Inferior parietal cortex (tissue), 1 donor: ENCODE measurements around the gene FKBP1C.
"Not testable (repeated sequence)": the region's sequence is repeated elsewhere in the genome, so short reads cannot be mapped to it uniquely, and the experiment has no call there.

Experiments
- DNase-seq: peaks from one replicate; pipeline ENCODE4 v3.0.0-alpha.2; 2016; ENCODE audit errors: extremely low spot score

FKBP1C gene

DNA sequence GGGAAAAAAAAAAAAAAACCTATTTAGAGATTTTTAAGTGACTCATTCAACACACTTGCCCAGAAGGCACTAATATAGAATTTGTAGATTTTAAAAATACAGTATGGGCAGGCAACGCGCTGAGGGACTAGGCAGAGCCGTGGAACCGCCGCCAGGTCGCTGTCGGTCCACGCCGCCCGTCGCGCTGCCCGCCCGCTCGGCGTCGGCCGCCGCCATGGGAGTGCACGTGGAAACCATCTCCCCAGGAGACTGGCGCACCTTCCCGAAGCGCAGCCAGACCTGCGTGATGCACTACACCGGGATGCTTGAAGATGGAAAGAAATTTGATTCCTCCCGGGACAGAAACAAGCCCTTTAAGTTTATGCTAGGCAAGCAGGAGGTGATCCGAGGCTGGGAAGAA lies at the start of gene FKBP1C:
FKBP1C (plus strand) TSS at position 127 of the 400 bp plus-strand sequence.
- DNase-seq: not testable (repeated sequence)

DNA sequence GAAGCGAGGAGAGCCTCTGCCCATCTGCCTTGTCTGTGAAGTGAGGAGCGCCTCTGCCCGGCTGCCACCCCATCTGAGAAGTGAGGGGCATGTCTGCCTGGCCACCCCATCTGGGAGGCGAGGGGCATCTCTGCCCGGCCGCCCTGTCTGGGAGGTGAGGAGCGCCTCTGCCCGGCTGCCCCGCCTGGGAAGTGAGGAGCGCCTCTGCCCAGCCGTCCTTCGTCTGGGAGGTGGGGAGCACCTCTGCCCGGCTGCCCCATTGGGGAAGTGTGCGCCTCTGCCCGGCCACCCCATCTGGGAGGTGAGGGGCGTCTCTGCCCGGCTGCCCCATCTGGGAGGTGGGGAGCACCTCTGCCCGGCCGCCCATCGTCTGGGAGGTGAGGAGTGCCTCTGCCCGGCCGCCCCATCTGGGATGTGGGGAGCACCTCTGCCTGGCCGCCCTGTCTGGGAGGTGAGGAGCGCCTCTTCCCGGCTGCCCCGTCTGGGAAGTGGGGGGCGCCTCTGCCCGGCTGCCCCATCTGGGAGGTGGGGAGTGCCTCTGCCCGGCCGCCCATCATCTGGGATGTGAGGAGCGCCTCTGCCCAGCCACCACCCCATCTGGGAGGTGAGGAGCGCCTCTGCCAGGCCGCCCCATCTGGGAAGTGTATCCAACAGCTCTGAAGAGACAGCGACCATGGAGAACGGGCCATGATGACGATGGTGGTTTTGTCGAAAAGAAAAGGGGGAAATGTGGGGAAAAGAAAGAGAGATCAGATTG lies 47.0 kb upstream of the FKBP1C start:
- not testable (repeated sequence) for DNase-seq

DNA sequence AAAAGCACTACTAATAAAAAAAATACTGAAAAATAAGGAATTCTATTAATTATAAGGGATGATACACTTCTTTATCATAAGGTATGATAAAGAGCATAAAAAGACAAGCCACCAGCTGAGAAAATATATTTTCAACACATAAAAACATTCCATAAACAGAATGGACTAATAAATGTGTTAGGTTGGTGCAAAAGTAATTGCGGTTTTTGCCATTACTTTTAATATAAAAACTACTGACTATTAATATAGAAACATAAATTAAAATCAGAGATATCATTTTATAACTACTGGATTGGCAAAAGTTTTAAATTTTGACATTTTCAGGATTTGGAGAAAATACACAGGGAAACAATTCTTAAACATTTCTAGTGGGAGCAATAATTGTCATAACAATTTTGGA lies 37.1 kb upstream of the FKBP1C start:
- DNase-seq: no peak

DNA sequence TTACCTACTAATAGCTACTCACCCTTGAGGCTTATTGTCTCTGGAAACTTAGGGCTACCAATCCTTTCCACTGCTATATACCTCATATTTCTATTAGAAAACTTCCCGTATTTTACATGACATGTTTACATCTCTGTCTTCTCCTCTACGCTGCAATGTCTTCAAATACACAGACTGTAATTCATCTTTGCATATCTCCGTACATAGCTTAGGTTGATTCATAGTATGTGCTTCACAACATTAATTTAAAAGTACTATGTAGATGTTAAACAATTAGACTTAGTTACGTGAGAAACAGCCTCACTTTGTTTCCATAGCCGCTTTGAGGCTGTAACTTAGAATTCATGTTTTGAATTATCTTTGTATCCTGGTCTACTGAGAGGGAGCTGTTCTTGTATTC lies 35.1 kb upstream of the FKBP1C start:
- DNase-seq: no peak

DNA sequence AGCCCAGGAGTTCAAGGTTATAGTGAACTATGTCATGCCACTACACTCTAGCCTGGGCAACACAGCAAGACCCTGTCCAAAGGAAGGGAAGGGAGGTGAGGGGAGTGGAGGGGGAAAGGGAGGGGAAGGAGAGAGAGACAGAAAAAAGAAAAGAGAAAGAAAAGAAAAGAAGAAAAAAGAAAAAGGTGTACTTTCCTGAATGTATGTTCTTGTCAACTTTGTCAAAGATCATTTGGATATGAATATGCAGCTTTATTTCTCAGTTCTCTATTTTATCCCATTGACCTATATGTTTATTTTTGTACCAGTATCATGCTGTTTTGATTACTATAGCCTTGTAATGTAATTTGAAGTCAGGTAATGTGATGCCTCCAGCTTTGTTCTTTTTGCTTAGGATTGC lies 30.9 kb upstream of the FKBP1C start:
- DNase-seq: no peak

- no peak for DNase-seq
Measured at GRCh38 chr6:63186970-63187369, 24.3 kb upstream of the FKBP1C start.

DNA sequence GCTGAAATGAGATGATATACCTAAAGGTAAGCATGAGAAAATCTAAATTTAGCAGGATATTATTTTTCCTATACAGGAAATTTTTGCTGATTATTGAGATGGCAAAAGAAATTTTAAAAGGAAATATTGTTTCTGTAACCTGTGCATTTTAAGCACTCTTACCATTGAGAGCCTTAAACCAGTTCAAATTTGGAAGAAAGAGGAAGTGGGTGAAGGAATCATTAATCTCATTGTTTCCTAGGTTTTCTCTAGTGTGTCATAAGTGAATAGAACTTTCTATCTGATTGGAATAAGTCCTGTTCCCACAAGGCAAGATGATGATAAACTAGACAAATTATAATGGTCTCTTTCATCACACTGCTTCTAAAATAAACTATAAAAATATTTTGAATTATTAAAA lies 22.4 kb upstream of the FKBP1C start:
- no peak for DNase-seq

DNA sequence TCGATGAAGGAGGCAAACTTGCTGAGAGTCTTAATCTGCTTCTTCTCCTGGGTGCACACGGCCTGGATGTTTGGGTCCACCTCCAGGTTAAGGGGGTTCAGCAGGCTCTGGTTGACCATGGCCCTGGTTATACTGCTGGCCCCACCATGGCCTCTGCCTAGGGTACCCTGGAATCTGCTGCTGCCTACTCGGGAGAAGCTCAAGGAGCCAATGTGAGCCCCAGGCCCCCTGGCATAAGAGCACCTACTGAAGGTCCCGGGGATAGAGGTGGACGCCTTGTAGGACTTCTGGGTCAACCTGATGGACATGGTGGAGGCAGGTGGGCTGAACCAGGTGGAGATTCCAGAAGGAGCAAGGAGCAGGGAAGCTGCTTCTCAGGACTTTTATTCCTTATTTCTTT lies 17.9 kb upstream of the FKBP1C start:
- no peak for DNase-seq

- DNase-seq: no peak
Measured at GRCh38 chr6:63197741-63198140, 13.5 kb upstream of the FKBP1C start.

DNA sequence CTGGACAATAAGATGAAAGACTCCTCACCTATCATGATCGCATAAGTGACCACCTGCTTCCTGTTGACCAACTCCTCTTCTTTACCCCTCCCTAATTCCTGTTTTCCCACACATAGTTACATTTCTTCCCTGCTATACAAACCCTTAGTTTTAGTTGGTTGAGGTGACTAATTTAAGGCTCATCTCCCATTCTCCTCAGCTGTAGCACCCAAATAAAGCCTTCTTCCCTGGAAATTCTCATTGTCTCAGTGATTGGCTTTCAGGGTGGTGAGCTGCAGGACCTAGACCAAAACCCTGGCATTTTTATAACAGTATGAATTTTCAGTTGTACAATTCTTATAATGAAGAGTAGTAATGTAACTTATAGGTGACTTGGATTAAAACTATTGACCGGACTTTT lies 2.1 kb downstream of the FKBP1C start:
- no peak for DNase-seq

- DNase-seq: no peak
Measured at GRCh38 chr6:63214816-63215215, 3.5 kb downstream of the FKBP1C start.

DNA sequence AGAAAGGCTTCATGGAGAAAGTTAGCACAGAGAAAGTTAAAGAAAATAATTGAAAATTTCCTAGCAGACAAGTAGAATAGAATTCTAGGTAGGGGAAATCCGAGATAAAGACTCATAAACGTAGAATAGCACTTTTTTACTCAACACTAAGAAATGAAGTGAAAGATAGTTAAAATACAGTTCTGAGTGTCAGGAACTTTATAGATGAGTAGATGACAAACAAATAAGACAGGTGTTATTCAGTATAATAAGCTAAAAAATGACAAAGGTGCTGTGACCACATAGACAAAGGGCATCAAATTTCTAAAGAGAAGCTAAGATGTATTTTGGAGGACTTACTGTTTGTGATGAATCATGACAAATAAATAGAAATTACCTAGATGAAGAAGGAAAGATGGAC lies 12.9 kb downstream of the FKBP1C start:
- DNase-seq: no peak

DNA sequence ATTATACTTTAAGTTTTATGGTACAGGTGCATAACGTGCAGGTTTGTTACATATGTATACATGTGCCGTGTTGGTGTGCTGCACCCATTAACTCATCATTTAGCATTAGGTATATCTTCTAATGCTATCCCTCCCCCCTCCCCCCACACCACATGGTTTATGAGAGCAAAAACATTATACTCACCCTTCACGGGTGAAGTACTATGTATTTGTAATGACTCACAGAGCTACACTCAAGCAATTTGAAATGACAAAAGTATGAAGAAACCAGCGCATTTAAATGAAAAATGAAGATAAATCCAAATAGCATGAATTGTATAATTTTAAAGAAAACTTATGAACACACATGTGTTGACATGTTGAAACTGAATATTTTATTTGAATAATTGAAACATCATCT lies 14.7 kb downstream of the FKBP1C start:
- DNase-seq: not testable (repeated sequence)

DNA sequence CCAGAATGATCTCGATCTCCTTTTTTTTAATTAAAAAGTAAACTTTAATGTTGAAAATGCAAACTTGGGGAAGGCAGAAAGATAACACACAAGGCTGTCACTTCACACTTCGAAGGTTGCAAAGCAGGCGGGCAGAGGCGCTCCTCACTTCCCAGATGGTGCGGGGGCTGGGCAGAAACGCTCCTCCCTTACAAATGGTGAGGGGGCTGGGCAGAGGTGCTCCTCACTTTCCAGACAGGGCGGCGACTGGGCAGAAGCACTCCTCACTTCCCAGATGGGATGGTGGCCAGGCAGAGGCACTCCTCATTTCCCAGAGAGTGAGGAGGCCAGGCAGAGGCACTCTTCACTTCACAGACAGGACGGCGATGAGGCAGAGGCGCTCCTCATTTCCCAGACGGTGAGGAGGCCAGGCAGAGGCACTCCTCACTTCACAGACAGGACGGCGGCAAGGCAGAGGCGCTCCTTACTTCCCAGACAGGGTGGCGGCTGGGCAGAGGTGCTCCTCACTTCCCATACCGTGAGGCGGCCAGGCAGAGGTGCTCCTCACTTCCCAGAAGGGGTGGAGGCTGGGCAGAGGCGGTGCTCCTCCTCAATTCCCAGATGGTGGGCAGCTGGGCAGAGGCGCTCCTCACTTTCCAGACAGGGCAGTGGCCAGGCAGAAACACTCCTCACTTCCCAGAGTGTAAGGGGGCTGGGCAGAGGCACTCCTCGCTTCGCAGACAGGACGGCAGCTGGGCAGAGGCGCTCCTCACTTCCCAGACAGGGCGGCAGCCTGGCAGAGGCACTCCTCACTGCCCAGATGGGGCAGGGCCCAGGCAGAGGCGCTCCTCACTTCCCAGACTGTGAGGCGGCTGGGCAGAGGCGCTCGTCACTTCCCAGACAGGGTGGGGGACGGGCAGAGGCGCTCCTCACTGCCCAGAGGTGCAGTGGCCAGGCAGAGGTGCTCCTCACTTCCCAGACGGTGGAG lies 16.9 kb downstream of the FKBP1C start:
- DNase-seq: not testable (repeated sequence)

DNA sequence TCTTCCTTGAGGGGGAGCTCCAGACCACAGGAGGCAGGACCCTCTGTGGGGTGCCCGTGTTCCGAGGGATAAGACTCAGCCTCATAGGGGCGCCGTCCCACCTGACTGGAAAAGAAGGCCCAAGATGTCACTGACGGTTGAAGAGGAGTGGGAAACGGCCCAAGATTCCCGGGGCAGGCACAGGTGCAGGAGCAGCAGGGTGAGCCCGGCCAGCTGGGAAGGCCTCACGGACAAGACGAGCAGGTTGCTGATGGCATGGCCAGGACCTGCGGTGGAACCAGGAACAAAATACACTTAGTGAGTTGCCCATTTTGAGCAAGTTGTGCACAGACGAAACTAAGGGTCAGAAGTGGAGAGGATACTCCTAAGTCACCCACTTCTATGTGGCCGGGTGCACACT lies 18.8 kb downstream of the FKBP1C start:
- DNase-seq: not testable (repeated sequence)

DNA sequence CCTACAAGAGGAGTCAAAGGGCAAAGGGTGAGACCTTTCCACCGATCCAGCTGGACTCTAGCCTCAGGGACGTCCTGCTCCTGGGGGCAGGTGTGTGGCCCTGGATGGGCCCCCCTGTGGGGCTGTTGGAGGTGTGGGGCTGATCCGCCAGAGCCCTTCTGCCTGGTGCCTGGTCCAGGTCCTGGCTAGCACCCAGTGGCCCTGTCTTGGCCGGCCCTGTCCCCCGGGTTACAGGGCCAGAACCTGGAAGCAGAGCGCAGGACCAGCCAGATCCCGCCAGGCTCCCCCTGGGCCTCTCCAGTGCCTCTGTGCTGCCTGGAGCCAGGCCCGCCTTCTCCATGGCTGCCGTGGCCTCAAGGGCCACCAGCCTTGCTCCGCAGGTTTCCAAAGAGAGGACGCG lies 19.2 kb downstream of the FKBP1C start:
- DNase-seq: not testable (repeated sequence)

DNA sequence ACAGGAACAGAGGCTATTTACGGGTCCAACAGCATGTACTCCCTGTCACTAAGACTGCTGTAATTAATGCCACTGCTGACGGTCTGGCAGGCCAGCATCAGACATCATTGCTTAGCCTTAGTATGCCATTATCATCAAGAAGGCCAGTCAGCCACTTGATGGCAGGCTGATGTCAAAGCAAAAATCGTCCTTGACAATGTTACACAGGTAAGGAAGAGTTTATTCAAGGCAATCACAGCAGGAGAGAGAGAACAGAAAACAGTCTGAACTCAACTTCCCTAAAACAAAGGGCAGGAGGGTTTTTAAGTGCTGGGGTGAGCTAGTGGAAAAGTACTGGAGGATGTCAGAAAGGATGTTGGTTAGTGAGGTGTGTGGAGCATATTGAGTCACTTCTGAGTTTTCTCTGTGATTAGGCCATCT lies 25.1 kb downstream of the FKBP1C start:
- DNase-seq: no peak

DNA sequence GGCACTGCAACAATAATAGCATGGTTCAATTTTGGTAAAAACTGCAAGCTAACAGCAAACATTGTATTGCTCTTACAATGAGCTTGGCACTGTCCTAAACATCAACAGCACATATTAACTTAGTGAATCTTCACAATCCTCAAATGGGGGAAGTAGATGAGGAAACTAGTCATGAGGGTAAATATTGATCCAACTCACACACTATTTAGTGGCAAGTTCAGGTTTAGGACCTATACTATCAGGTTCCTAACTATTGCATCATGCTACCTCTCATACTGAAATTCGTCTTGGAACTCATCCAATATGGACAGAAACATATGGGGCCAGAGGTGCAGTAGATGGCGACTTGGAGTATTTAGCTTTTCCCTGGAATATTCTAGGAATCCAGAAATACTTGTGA lies 34.2 kb downstream of the FKBP1C start:
- DNase-seq: no peak

DNA sequence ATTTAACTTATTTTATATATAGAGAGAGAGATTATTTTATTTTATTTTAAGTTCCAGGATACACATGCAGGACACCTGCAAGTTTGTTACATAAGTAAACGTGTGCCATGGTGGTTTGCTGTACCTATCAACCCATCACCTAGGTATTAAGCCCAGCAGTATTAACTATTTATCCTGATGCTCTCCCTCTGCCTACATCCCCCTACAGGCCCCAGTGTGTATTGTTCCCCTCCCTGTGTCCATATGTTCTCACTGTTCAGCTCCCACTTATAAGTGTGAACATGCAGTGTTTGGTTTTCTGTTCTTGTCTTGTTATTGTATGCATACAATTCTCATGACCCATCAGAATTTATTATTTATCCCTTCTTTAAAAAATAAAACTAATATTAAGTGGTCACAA lies 34.6 kb downstream of the FKBP1C start:
- DNase-seq: no peak

- no peak for DNase-seq
Measured at GRCh38 chr6:63246581-63246980, 35.3 kb downstream of the FKBP1C start.

DNA sequence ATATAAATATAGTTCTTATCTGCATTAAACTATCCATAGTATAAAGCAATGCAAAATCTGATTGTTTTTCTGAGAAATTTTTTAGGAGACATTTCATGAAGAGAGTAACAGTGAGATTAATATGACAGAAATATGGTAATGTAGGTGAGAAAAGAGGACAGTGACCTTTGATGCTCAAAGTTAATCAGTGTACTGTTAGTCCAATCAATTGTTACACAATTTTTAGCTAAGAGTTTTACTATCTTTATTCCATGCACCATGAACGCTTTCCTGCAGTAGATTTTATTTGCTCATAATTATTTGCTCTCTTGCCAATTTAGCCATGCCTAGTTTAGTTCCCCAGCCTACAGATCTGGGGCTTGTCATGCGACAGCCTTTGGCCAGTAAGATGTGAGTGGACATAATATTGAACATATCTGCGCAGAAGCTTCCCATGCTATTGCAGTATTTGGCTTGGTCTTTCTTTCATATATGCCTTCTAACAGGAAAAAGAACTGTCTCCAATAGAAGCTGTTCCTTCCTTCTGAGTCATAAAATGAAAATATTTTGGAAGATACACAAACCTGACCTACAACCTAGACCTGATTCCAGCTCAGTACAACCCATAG lies 38.7 kb downstream of the FKBP1C start:
- no peak for DNase-seq

GRCh38 chr6:63259153-63259552 lies 47.9 kb downstream of the FKBP1C start:
- DNase-seq: no peak
